A549 (cell line): ENCODE results near the gene ANGPT4. TPM values are rescaled to one million over a fixed set of nuclear protein-coding genes. Genes with fewer than 3 reads are reported as not detected.

ENCODE experiments used
- ATAC-seq, 2 experiments: fragments of 200-7000 bp in 1 of 2; fragments of >200 bp in 1 of 2; cut with Nextera tagmentation in 1 of 2; cut with Tn5 transposase in 1 of 2; 3 replicates each; pipeline versions ENCODE4 v1.8.0 to v1.9.1; 2018 to 2020; ENCODE audit warnings: mild to moderate bottlenecking in 1 of 2, moderate library complexity in 1 of 2
- CTCF ChIA-PET: fragments of 300-600 bp; sonication (Branson Sonifier 250); formaldehyde crosslinking; extraction: SDS; loops from one replicate; lab custom pipeline; 2021; ENCODE audit warnings: antibody characterized with exemption, inconsistent platforms; lab: Yijun Ruan, JAX
- POLR2A ChIA-PET: fragments of 350-600 bp; formaldehyde crosslinking; extraction: SDS; loops from one replicate; lab custom pipeline; 2021; ENCODE audit warnings: antibody characterized with exemption, inconsistent platforms; lab: Yijun Ruan, JAX
- DNase-seq, 2 experiments: peaks; one replicate each; pipeline versions ENCODE4 v3.0.0 to v3.0.0-alpha.2; 2011 to 2016; ENCODE audit warnings: low read depth in 1 of 2, low spot score in 1 of 2
- FAIRE-seq: peaks from 2 replicates; lab custom pipeline; 2011; peaks lifted over from hg19 to GRCh38; lab: Jason Lieb, UNC
- H3K27ac ChIP-seq, 2 experiments: fragments of >200 bp; sonication (Bioruptor Twin); formaldehyde crosslinking; 3 replicates each; pipeline ENCODE4 v1.5.1; 2016 to 2017
- H3K4me1 ChIP-seq: fragments of >200 bp; sonication (Bioruptor Twin); formaldehyde crosslinking; 3 replicates; pipeline ENCODE4 v1.6.1; 2016
- H3K4me2 ChIP-seq: fragments of >200 bp; sonication (Bioruptor Twin); formaldehyde crosslinking; 3 replicates; pipeline ENCODE4 v1.6.1; 2016
- H3K4me3 ChIP-seq: fragments of >200 bp; sonication (Bioruptor Twin); formaldehyde crosslinking; 3 replicates; pipeline ENCODE4 v1.5.1; 2016
- H3K9me3 ChIP-seq: fragments of >200 bp; sonication (Bioruptor Twin); formaldehyde crosslinking; 3 replicates; pipeline ENCODE4 v1.6.1; 2016
- BHLHE40 ChIP-seq: IDR thresholded peaks from 2 replicates; pipeline ENCODE4 v1.6.1; 2012; ENCODE audit warnings: low read depth, low read length, inconsistent platforms
- CHD4 ChIP-seq: fragments of 200-600 bp; sonication (generic); IDR thresholded peaks from 2 replicates; pipeline ENCODE4 v1.6.1; 2016; ENCODE audit warnings: antibody characterized with exemption, mild to moderate bottlenecking, borderline replicate concordance
- EHF ChIP-seq: fragments of 250-450 bp; sonication (Bioruptor Pico); IDR thresholded peaks from 2 replicates; pipeline ENCODE4 v1.5.0; 2020; ENCODE audit warnings: mild to moderate bottlenecking
- ESRRA ChIP-seq: fragments of 150-350 bp; IDR thresholded peaks from 2 replicates; pipeline ENCODE4 v1.6.1; 2014; ENCODE audit warnings: mild to moderate bottlenecking, low read length, borderline replicate concordance
- JUN ChIP-seq, 2 experiments: fragments of >200 bp; sonication (Bioruptor Twin); formaldehyde crosslinking; IDR thresholded peaks; 2 replicates in 1 of 2; 3 replicates in 1 of 2; pipeline ENCODE4 v1.6.1; 2016 to 2017
- KDM1A ChIP-seq: fragments of 200-600 bp; sonication (generic); IDR thresholded peaks from 2 replicates; pipeline ENCODE4 v1.6.1; 2016; ENCODE audit warnings: low read depth, mild to moderate bottlenecking
- MAFK ChIP-seq: fragments of 450-650 bp; IDR thresholded peaks from 2 replicates; pipeline ENCODE4 v1.6.1; 2014; ENCODE audit not compliant: partially characterized antibody
- MAZ ChIP-seq: fragments of 150-350 bp; IDR thresholded peaks from 2 replicates; pipeline ENCODE4 v1.6.1; 2014; ENCODE audit warnings: antibody characterized with exemption, low read depth, low read length, borderline replicate concordance
- PHF8 ChIP-seq: fragments of 200-600 bp; sonication (generic); IDR thresholded peaks from 2 replicates; pipeline ENCODE4 v1.6.1; 2016; ENCODE audit warnings: low read depth, mild to moderate bottlenecking, antibody characterized with exemption, moderate library complexity, borderline replicate concordance
- POLR2AphosphoS2 ChIP-seq: conservative IDR thresholded peaks from 2 replicates; pipeline ENCODE4 v1.6.1; 2012; ENCODE audit warnings: low read length, improper control_type of control experiment, inconsistent platforms
- RNF2 ChIP-seq: fragments of 200-600 bp; sonication (generic); IDR thresholded peaks from 2 replicates; pipeline ENCODE4 v1.6.1; 2016; ENCODE audit warnings: low read depth, mild to moderate bottlenecking, antibody characterized with exemption, moderate library complexity, borderline replicate concordance
- SREBF2 ChIP-seq: fragments of 450-650 bp; IDR thresholded peaks from 2 replicates; pipeline ENCODE4 v1.6.1; 2014; ENCODE audit warnings: mild to moderate bottlenecking, moderate library complexity
- TP53 ChIP-seq: fragments of 250-450 bp; sonication (Bioruptor Pico); IDR thresholded peaks from 2 replicates; pipeline ENCODE4 v1.5.0; 2021; ENCODE audit warnings: mild to moderate bottlenecking, moderate library complexity
- ZC3H11A ChIP-seq: fragments of 450-650 bp; IDR thresholded peaks from 2 replicates; pipeline ENCODE4 v1.6.1; 2014; ENCODE audit warnings: antibody characterized with exemption, mild to moderate bottlenecking
- ZFP36 ChIP-seq: fragments of 450-650 bp; IDR thresholded peaks from 2 replicates; pipeline ENCODE4 v1.6.1; 2014; ENCODE audit warnings: borderline replicate concordance; ENCODE audit not compliant: partially characterized antibody
- ZSCAN20 ChIP-seq: fragments of 250-450 bp; sonication (Bioruptor Pico); IDR thresholded peaks from 2 replicates; pipeline ENCODE4 v1.8.0; 2022; ENCODE audit warnings: mild to moderate bottlenecking, moderate library complexity
- WGBS: methylation state at CpG from one replicate; pipeline ENCODE4 v1.1.6; 2017; ENCODE audit errors: missing lambda C conversion rate; 5-methylcytosine and 5-hydroxymethylcytosine counted together
- polyA plus RNA-seq, 4 experiments: library from polyadenylated mRNA; depleted of rRNA in 3 of 4; stranded (reverse); fragments of >200 nt; fragmentation: RNase III in 1 of 4; extraction: RNeasy Plus Mini Kit Qiagen cat#74134 plus additional on column Dnase treatment in 1 of 4; gene quantifications; 2 replicates in 3 of 4; 3 replicates in 1 of 4; pipeline ENCODE4 v1.2.3, GENCODE V29; 2011 to 2017
- TF ChIP-seq, protein P1 (sequence below): fragments of 250-450 bp; sonication (Bioruptor Pico); IDR thresholded peaks from 2 replicates; pipeline ENCODE4 v1.5.0; 2020; ENCODE audit warnings: low read depth, mild to moderate bottlenecking, moderate library complexity
- TF ChIP-seq, protein P2 (sequence below): fragments of 250-450 bp; sonication (Bioruptor Pico); IDR thresholded peaks from 2 replicates; pipeline ENCODE4 v1.5.0; 2021; ENCODE audit warnings: mild to moderate bottlenecking, moderate library complexity, borderline replicate concordance

Gene ANGPT4
- polyA plus RNA-seq, 2 of the 4 experiments (the other 2 are of a cell fraction) = 0.04 TPM; not detected in 1

DNA sequence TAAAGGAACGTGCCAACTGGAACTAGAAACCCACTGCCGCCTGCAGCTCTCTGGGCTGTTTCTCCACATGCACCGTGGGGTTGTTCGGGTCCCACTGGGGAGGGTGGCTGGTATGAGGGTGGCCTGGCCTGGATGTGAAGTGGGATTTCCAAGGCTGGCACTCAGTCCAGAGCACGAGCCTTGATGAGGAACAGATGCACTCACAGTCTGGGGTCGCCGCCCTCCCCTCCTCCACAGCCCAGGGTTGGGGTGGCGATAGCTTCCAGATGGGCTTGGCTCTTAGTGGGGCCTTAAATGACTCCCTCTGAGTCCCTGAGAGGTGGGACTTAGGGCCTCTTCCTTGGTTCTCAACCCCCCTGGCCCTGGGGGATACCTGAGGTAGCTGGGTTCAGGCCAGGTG, 30.7 kb upstream of the ANGPT4 start (continued):
- TF ChIP-seq, protein P1, sequence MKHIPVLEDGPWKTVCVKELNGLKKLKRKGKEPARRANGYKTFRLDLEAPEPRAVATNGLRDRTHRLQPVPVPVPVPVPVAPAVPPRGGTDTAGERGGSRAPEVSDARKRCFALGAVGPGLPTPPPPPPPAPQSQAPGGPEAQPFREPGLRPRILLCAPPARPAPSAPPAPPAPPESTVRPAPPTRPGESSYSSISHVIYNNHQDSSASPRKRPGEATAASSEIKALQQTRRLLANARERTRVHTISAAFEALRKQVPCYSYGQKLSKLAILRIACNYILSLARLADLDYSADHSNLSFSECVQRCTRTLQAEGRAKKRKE (CRISPR knock-in tag) = no peak

DNA sequence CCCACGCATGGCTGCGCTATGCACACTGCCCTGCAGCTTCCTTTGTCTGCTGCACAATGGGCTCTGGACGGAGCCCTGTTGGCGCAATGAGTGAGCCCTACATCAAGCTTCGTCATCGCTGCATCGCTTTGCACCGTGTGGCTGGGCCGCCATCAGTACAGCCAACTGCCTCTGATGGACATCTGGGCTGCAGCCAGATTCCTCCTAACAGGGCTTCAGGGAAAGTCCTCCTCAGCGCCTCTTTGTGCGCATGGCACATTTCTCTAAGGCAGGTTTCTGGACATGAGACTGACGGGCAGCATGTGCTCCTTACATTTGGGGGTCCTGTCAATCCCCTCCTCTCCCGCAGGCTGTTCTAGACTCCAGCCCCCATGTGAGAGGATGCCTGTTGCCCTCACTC, 29.7 kb upstream of the ANGPT4 start:
- DNase-seq (no peak), FAIRE-seq (no peak), ATAC-seq (no peak)
- POLR2A ChIA-PET = no interaction called here
- Histone ChIP-seq H3K4me2 (no peak overlapping the region), H3K9me3 (no peaks in the 10 kb centered on the region), H3K4me1 (no peaks in the 10 kb centered on the region)
- no peak for TF ChIP-seq MAZ
- TF ChIP-seq, protein P2, sequence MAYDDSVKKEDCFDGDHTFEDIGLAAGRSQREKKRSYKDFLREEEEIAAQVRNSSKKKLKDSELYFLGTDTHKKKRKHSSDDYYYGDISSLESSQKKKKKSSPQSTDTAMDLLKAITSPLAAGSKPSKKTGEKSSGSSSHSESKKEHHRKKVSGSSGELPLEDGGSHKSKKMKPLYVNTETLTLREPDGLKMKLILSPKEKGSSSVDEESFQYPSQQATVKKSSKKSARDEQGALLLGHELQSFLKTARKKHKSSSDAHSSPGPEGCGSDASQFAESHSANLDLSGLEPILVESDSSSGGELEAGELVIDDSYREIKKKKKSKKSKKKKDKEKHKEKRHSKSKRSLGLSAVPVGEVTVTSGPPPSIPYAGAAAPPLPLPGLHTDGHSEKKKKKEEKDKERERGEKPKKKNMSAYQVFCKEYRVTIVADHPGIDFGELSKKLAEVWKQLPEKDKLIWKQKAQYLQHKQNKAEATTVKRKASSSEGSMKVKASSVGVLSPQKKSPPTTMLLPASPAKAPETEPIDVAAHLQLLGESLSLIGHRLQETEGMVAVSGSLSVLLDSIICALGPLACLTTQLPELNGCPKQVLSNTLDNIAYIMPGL (CRISPR knock-in tag) = no peak
- TF ChIP-seq JUN (IDR thresholded peaks at IDR 0.05) = no peak
- TF ChIP-seq EHF (CRISPR knock-in tag) = no peak
- no peak for TF ChIP-seq SREBF2
- TF ChIP-seq, protein P1 (CRISPR knock-in tag) = no peak
- TF ChIP-seq ZSCAN20 (CRISPR knock-in tag) = no peak
- no peak for TF ChIP-seq KDM1A
- no peak for TF ChIP-seq PHF8
- no peak for TF ChIP-seq ZC3H11A
- TF ChIP-seq CHD4 = no peak
- no peak for TF ChIP-seq RNF2
- TF ChIP-seq POLR2AphosphoS2 = no peak
- no peak for TF ChIP-seq BHLHE40
- TF ChIP-seq ESRRA = no peak
- TF ChIP-seq, all 56 proteins: peak for 0
- CTCF ChIA-PET = interaction anchor here (8.6 kb wide), 1 partner anchor 11 kb away, joined by 90 read pairs; no protein-coding TSS in a partner anchor
- H3K4me3 ChIP-seq = no peak overlapping the region
- no peak overlapping the region for H3K27ac ChIP-seq
- WGBS = 61% methylated on average over 13 of the region's 13 CpGs

DNA sequence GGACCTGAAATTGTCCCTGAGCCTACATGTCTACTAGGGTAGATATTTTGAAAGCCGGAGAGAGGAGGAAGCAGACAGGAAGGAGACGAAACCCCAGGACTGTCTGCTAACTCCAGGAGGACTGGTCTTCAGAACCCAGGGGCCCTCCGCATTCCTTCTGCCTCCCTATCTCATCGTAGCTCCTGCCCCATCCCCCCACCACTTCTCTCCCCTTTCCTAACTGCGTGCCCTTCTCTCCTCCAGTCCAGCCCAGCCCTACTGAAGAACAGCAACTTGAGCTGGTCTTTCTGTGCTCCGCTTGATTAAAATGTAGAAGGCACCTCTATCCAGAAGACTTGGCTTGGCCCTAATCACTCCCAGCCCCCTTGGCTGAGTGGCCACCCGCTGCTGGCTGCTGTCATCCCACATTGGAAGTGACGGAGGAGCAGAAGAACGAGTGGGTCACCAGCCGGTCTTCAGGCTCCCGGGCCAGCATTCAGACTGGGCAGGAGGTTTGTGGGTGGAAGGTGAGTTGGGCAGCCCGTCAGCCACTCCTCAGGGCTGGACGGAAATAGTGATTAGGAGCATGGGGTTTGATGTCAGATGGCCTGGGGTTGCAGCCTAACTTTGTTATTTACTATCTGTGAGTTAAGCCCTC, 28.8 kb upstream of the ANGPT4 start:
- no peak for TF ChIP-seq TP53 (CRISPR knock-in tag)
- no peak for TF ChIP-seq MAFK
- TF ChIP-seq EHF (CRISPR knock-in tag) = no peak
- no peak for TF ChIP-seq ZFP36
- no peaks in the 10 kb centered on the region for H3K9me3 ChIP-seq
- WGBS = 37% methylated on average over 13 of the region's 13 CpGs
- ChIA-PET CTCF (interaction anchor here (0.7 to 8.6 kb wide), 2 partner anchors 11 to 126 kb away, joined by 3 to 90 read pairs; no protein-coding TSS in a partner anchor), POLR2A (no interaction called here)
- no peak overlapping the region for H3K27ac ChIP-seq
- H3K4me3 ChIP-seq = no peak overlapping the region
- DNase-seq (no peak), ATAC-seq (no peak), FAIRE-seq (no peak)
- H3K4me1 ChIP-seq = no peaks in the 10 kb centered on the region
- no peak overlapping the region for H3K4me2 ChIP-seq
